HEK293 (cell line): ENCODE results near the gene C9orf43.
"Not testable (repeated sequence)": the region's sequence is repeated elsewhere in the genome, so short reads cannot be mapped to it uniquely, and the experiment has no call there.

Experiments used
- CTCF ChIA-PET: fragments of 350-600 bp; formaldehyde crosslinking; extraction: SDS; loops from one replicate; lab custom pipeline; 2021; ENCODE audit warnings: antibody characterized with exemption; lab: Yijun Ruan, JAX
- POLR2A ChIA-PET: fragments of 300-600 bp; formaldehyde crosslinking; extraction: SDS; loops from one replicate; lab custom pipeline; 2020; ENCODE audit warnings: antibody characterized with exemption, inconsistent platforms; lab: Yijun Ruan, JAX
- H3K27ac ChIP-seq: fragments of 200-500 bp; sonication (Bioruptor generic); 2 replicates; pipeline ENCODE4 v1.5.1; 2014; ENCODE audit warnings: low read depth, low read length, control low read depth, inconsistent platforms; ENCODE audit errors: extremely low read depth
- H3K36me3 ChIP-seq, 2 experiments: fragments of 200-500 bp in 1 of 2; sonication (Bioruptor generic) in 1 of 2; 1 replicate in 1 of 2; 2 replicates in 1 of 2; pipeline ENCODE4 v1.5.1; 2014 to 2017; ENCODE audit warnings: inconsistent platforms in 2 of 2, low read length in 2 of 2; ENCODE audit not compliant: control insufficient read depth in 2 of 2, insufficient read depth in 1 of 2
- H3K4me1 ChIP-seq: fragments of 200-500 bp; sonication (Bioruptor generic); 2 replicates; pipeline ENCODE4 v1.5.1; 2014; ENCODE audit warnings: mild to moderate bottlenecking, low read length, inconsistent platforms; ENCODE audit not compliant: control insufficient read depth, insufficient read depth
- H3K4me3 ChIP-seq: 2 replicates; pipeline ENCODE4 v1.5.1; 2011; ENCODE audit warnings: low read depth, mild to moderate bottlenecking, control low read depth, low read length, moderate library complexity
- H3K9me3 ChIP-seq: fragments of 200-500 bp; sonication (Bioruptor generic); 2 replicates; pipeline ENCODE4 v1.5.1; 2014; ENCODE audit warnings: low read depth, low read length, inconsistent platforms; ENCODE audit not compliant: control insufficient read depth, insufficient read depth
- EGR2 ChIP-seq: fragments of 450-650 bp; formaldehyde crosslinking; IDR thresholded peaks from 2 replicates; pipeline ENCODE4 v1.5.1; 2016; ENCODE audit warnings: low read depth, missing biosample characterization, missing genetic modification characterization
- FEZF1 ChIP-seq: fragments of 450-650 bp; formaldehyde crosslinking; IDR thresholded peaks from 2 replicates; pipeline ENCODE4 v1.5.1; 2016; ENCODE audit warnings: missing biosample characterization, missing genetic modification characterization
- MZF1 ChIP-seq: fragments of 450-650 bp; formaldehyde crosslinking; IDR thresholded peaks from 2 replicates; pipeline ENCODE4 v1.5.1; 2017; ENCODE audit warnings: missing biosample characterization, missing genetic modification characterization, borderline replicate concordance
- SCRT1 ChIP-seq: fragments of 450-650 bp; formaldehyde crosslinking; IDR thresholded peaks from 2 replicates; pipeline ENCODE4 v1.5.1; 2016; ENCODE audit warnings: missing biosample characterization, missing genetic modification characterization, borderline replicate concordance
- YY2 ChIP-seq: fragments of 450-650 bp; formaldehyde crosslinking; IDR thresholded peaks from 2 replicates; pipeline ENCODE4 v1.5.1; 2016; ENCODE audit warnings: missing biosample characterization, missing genetic modification characterization
- ZFP3 ChIP-seq: fragments of 450-650 bp; formaldehyde crosslinking; IDR thresholded peaks from 2 replicates; pipeline ENCODE4 v1.5.1; 2016; ENCODE audit warnings: low read depth, missing biosample characterization, missing genetic modification characterization
- ZNF184 ChIP-seq: fragments of 450-650 bp; IDR thresholded peaks from 2 replicates; pipeline ENCODE4 v1.5.1; 2018; ENCODE audit warnings: missing biosample characterization, mild to moderate bottlenecking, missing genetic modification characterization
- ZNF214 ChIP-seq: fragments of 450-650 bp; formaldehyde crosslinking; IDR thresholded peaks from 2 replicates; pipeline ENCODE4 v1.5.1; 2017; ENCODE audit warnings: missing biosample characterization, mild to moderate bottlenecking, missing genetic modification characterization, borderline replicate concordance
- ZNF354C ChIP-seq: fragments of 450-650 bp; formaldehyde crosslinking; IDR thresholded peaks from 2 replicates; pipeline ENCODE4 v1.5.1; 2016; ENCODE audit warnings: missing biosample characterization, missing genetic modification characterization, low read depth, borderline replicate concordance
- ZNF366 ChIP-seq: fragments of 450-650 bp; formaldehyde crosslinking; conservative IDR thresholded peaks from 2 replicates; pipeline ENCODE4 v1.5.1; 2016; ENCODE audit warnings: missing biosample characterization, missing genetic modification characterization
- ZNF423 ChIP-seq: fragments of 450-650 bp; formaldehyde crosslinking; IDR thresholded peaks from 2 replicates; pipeline ENCODE4 v1.5.1; 2016; ENCODE audit warnings: missing biosample characterization, missing genetic modification characterization
- ZNF670 ChIP-seq: fragments of 450-650 bp; formaldehyde crosslinking; IDR thresholded peaks from 2 replicates; pipeline ENCODE4 v1.5.1; 2016; ENCODE audit warnings: missing biosample characterization, missing genetic modification characterization, low read depth
- ZNF677 ChIP-seq: fragments of 450-650 bp; IDR thresholded peaks from 2 replicates; pipeline ENCODE4 v1.5.0; 2018; ENCODE audit warnings: missing biosample characterization, mild to moderate bottlenecking, missing genetic modification characterization, moderate library complexity
- ZNF785 ChIP-seq: fragments of 450-650 bp; formaldehyde crosslinking; IDR thresholded peaks from 2 replicates; pipeline ENCODE4 v1.5.1; 2016; ENCODE audit warnings: missing biosample characterization, missing genetic modification characterization
- TF ChIP-seq, protein P1 (sequence below): fragments of 450-650 bp; formaldehyde crosslinking; IDR thresholded peaks from 2 replicates; pipeline ENCODE4 v1.5.1; 2016; ENCODE audit warnings: missing biosample characterization, missing genetic modification characterization
- TF ChIP-seq, protein P2 (sequence below): IDR thresholded peaks from 2 replicates; pipeline ENCODE4 v1.6.1; 2011; ENCODE audit warnings: mild to moderate bottlenecking, low read depth, low read length, borderline replicate concordance
- TF ChIP-seq, protein P3 (sequence below): fragments of 450-650 bp; formaldehyde crosslinking; IDR thresholded peaks from 2 replicates; pipeline ENCODE4 v1.5.1; 2016; ENCODE audit warnings: missing biosample characterization, missing genetic modification characterization
- TF ChIP-seq, protein P4 (sequence below): fragments of 450-650 bp; formaldehyde crosslinking; IDR thresholded peaks from 2 replicates; pipeline ENCODE4 v1.5.1; 2016; ENCODE audit warnings: missing biosample characterization, missing genetic modification characterization

C9orf43 gene

DNA sequence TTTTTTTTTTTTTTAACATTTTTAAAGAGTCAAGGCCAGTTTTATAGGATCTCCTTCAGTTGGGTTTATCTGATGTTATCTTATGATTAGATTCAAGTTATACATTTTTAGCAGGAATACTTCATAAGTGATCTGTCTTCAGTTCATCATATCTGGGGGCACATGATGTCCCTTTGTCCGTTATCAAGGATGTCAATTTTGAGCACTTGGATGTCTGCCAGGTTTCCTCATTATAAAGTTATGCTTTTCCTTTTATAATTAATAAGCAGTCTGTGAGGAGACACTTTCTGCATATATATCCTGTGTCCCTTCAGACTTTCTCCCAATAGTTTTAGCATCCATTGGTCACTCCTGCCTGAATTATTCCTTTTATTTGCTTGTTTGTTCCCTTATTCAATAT, 45.6 kb upstream of the C9orf43 start (continued):
- TF ChIP-seq SCRT1 (tag by site-specific recombination) = no peak

DNA sequence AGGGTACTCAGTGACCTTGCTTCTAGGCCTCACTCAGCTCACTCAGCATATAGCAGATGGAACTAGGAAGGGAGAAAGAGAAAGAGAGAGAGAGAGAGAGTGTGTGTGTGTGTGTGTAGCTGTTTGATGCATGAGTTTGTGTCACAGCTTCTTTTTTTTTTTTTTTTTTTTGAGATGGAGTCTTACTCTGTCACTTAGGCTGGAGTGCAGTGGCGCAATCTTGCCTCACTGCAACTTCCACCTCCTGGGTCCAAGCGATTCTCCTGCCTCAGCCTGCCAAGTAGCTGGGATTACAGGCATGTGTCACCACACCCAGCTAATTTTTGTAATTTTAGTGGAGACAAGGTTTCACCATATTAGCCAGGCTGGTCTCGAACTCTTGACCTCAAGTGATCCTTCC, 44.9 kb upstream of the C9orf43 start:
- H3K36me3 ChIP-seq, H3K4me3 ChIP-seq, H3K4me1 ChIP-seq, H3K27ac ChIP-seq, H3K9me3 ChIP-seq, CTCF ChIA-PET: not testable (repeated sequence)
- POLR2A ChIA-PET = interaction anchor here (0.7 to 1.9 kb wide), 3 partner anchors 25 to 144 kb away, joined by 4 to 10 read pairs (median 6); partner anchors contain the start of gene WDR31

DNA sequence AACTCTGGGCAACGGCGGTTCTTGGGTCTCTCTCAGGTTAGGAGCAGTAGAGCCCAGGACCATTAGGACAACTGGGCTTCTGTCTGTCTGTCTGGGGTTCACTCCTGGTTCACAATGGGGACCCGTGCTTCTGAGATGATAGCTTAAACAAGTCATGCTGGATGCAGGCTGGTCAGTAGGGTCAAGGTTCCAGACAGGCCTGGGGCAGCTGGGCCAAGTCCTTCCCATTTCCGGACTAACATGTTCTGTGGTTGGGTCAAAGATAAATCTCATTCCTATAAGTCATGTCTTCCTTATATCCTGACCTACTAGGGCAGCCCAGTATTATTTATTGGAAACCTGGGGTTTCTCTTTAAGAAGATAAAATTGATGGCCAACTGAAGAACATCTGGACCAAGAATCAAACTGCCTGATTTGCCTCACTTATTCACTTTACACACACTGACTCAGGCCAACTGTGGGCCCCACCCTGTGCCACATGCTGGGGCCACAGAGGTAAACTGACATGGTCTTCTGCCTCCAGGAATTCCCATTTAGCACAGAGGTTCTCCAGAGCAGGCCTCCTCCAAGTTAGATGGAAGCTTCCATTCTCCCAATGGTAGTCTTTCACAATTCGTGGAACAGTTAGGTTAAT, 42.1 kb upstream of the C9orf43 start:
- TF ChIP-seq ZNF366 (tag by site-specific recombination) (no peak), FEZF1 (tag by site-specific recombination) (no peak), MZF1 (tag by site-specific recombination) (no peak), ZNF670 (tag by site-specific recombination) (no peak), EGR2 (tag by site-specific recombination) (no peak), ZNF423 (tag by site-specific recombination) (no peak), ZNF184 (tag by site-specific recombination) (no peak), ZNF214 (tag by site-specific recombination) (no peak)
- TF ChIP-seq, protein P1, sequence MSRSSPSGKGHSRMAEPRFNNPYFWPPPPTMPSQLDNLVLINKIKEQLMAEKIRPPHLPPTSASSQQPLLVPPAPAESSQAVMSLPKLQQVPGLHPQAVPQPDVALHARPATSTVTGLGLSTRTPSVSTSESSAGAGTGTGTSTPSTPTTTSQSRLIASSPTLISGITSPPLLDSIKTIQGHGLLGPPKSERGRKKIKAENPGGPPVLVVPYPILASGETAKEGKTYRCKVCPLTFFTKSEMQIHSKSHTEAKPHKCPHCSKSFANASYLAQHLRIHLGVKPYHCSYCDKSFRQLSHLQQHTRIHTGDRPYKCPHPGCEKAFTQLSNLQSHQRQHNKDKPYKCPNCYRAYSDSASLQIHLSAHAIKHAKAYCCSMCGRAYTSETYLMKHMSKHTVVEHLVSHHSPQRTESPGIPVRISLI (tag by site-specific recombination) = no peak
- TF ChIP-seq, protein P2, sequence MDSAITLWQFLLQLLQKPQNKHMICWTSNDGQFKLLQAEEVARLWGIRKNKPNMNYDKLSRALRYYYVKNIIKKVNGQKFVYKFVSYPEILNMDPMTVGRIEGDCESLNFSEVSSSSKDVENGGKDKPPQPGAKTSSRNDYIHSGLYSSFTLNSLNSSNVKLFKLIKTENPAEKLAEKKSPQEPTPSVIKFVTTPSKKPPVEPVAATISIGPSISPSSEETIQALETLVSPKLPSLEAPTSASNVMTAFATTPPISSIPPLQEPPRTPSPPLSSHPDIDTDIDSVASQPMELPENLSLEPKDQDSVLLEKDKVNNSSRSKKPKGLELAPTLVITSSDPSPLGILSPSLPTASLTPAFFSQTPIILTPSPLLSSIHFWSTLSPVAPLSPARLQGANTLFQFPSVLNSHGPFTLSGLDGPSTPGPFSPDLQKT = no peak
- H3K36me3 ChIP-seq = peaks cover 0 to 11% of the 10 kb centered on the region in 2 experiments; a peak in 1 of 3 replicates
- ChIA-PET CTCF (interaction anchor here (0.7 kb wide), 1 partner anchor 130 kb away, joined by 4 read pairs; no protein-coding TSS in a partner anchor), POLR2A (no interaction called here)
- no peaks in the 10 kb centered on the region for H3K9me3 ChIP-seq
- no peaks in the 10 kb centered on the region for H3K4me1 ChIP-seq
- H3K27ac ChIP-seq = no peak overlapping the region
- H3K4me3 ChIP-seq = no peak overlapping the region

DNA sequence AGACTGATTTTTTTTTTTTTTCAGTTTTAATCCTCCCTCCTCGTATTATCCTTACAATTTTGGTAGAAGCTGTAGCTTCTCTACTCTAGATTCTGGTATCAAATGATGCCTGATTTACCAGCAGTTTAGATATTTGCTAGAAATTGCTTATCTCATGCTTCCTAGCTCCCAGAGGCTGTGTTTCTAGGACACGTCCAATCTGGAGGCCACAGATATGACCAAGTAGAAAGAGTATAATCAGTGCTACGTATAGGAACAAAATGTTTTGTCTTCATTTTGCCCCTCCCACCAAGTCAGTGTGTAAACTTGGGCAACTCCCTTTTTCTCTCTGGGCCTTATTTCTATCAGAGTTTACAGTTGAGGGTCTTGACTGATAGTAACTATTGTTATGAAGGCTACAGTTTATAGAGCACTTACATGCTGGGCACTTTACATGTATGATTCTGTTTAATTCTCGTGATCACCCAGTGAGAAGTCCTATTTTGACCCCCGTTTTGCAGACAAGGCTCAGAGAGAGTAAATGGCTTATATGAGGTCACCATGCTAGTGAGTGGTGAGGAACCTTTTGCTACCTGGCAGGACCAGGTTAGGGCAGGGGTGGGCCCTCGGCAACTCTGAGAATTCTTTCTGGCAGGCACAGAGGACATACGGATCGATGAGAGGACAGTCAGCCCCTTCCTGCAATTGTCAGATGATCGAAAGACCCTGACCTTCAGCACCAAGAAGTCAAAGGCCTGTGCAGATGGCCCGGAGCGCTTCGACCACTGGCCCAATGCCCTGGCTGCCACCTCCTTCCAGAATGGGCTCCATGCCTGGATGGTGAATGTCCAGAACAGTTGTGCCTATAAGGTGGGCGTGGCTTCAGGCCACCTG, 41.3 kb upstream of the C9orf43 start:
- H3K36me3 ChIP-seq = peaks cover 0 to 19% of the 10 kb centered on the region in 2 experiments; a peak in 1 of 3 replicates
- no peaks in the 10 kb centered on the region for H3K4me1 ChIP-seq
- ChIA-PET POLR2A (no interaction called here), CTCF (interaction anchor here (0.7 to 1.2 kb wide), 2 partner anchors 131 to 222 kb away, joined by 3 to 4 read pairs; no protein-coding TSS in a partner anchor)
- H3K27ac ChIP-seq = no peak overlapping the region
- TF ChIP-seq YY2 = no peak
- TF ChIP-seq ZNF785 (tag by site-specific recombination) = no peak
- TF ChIP-seq ZNF677 (tag by site-specific recombination) = no peak
- TF ChIP-seq, protein P3, sequence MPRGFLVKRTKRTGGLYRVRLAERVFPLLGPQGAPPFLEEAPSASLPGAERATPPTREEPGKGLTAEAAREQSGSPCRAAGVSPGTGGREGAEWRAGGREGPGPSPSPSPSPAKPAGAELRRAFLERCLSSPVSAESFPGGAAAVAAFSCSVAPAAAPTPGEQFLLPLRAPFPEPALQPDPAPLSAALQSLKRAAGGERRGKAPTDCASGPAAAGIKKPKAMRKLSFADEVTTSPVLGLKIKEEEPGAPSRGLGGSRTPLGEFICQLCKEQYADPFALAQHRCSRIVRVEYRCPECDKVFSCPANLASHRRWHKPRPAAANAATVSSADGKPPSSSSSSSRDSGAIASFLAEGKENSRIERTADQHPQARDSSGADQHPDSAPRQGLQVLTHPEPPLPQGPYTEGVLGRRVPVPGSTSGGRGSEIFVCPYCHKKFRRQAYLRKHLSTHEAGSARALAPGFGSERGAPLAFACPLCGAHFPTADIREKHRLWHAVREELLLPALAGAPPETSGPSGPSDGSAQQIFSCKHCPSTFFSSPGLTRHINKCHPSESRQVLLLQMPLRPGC (tag by site-specific recombination) = no peak
- TF ChIP-seq ZFP3 = no peak
- no peak for TF ChIP-seq ZNF354C (tag by site-specific recombination)
- TF ChIP-seq, protein P4, sequence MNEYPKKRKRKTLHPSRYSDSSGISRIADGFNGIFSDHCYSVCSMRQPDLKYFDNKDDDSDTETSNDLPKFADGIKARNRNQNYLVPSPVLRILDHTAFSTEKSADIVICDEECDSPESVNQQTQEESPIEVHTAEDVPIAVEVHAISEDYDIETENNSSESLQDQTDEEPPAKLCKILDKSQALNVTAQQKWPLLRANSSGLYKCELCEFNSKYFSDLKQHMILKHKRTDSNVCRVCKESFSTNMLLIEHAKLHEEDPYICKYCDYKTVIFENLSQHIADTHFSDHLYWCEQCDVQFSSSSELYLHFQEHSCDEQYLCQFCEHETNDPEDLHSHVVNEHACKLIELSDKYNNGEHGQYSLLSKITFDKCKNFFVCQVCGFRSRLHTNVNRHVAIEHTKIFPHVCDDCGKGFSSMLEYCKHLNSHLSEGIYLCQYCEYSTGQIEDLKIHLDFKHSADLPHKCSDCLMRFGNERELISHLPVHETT (tag by site-specific recombination) = no peak
- H3K9me3 ChIP-seq = no peaks in the 10 kb centered on the region
- H3K4me3 ChIP-seq = no peak overlapping the region
